GM21786 (cell line): ENCODE measurements around the gene PCAT6.
A peak's percentile ranks its signal among the peaks of the same experiment; 100 is the strongest.
"Not testable (repeated sequence)": the region's sequence is repeated elsewhere in the genome, so short reads cannot be mapped to it uniquely, and the experiment has no call there.

Experiments
- ATAC-seq: cut with Tn5 transposase; IDR thresholded peaks from one replicate; pipeline ENCODE4 v1.9.1; 2021; ENCODE audit not compliant: unreplicated experiment

Gene PCAT6

GRCh38 chr1:202806845-202807450 is 3.8 kb upstream of the PCAT6 start:
- ATAC-seq = no peak

DNA sequence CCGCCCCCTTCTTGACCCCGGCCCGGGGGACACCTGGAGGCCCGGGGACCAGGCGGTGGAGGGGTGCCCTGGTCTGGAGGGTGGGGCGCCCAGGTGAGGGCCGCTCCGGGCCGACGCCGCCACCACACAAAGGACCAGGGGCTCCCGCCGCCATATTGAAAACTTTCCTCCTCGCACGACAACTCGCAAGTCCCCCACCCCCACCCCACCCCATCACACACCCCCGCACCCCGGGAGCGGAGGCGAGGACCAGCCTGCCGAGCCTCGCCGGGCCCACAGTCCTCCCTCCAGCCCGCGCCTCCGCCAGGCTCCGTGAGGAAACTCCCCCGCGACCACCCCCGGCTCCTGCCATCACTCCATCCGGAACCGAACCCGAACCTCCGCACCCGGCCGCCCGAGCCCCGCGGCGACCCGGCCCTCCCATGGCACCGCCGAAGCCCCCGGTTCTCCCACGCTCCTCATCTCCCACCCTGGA is 3.3 kb upstream of the PCAT6 start:
- ATAC-seq = no peak

DNA sequence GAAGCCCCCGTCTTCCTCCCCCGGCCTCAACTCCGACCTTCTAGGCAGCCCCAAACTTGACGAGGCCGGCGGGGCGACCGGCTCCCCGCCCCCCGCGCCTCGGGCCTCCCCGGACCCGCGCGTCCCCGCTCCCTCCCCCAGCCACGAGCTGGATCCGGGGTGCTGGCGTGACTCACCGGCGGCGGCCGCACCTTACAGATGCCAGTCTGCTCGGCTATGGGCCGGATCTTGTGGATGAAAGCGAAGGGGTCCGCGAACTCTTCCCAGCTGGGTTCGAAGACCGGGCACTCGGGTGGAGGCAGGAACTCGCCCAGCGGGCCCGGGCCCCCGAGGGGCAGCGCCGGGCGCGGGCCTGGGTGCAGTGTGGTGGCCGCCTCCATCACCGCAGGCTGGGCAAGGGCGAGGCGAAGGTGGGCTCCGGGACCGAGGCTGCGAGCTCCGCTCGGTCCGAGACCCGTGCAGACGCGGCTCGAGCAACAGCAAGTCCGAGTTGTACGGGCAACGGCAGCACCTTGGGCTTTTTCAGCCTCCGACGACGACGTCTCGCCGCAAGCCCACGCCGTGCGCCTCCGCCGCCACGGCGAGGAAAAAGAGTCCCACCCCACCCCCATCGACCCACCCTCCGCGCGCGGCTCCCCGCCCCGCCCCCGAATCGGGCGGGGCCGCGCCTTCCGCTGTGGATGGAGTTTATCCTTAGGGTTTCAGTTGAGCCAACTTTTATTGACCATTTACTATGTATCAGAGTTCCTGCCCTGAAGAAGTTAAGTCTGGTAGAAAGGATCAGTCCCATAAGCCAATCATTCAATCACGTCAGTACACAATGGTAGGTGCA is 2.6 kb upstream of the PCAT6 start, which contains the start of gene KDM5B:
Gene KDM5B (minus strand): TSS at position 496 of the 832 bp plus-strand sequence. CDS start 116 bp downstream, at position 380.
- ATAC-seq = no peak

DNA sequence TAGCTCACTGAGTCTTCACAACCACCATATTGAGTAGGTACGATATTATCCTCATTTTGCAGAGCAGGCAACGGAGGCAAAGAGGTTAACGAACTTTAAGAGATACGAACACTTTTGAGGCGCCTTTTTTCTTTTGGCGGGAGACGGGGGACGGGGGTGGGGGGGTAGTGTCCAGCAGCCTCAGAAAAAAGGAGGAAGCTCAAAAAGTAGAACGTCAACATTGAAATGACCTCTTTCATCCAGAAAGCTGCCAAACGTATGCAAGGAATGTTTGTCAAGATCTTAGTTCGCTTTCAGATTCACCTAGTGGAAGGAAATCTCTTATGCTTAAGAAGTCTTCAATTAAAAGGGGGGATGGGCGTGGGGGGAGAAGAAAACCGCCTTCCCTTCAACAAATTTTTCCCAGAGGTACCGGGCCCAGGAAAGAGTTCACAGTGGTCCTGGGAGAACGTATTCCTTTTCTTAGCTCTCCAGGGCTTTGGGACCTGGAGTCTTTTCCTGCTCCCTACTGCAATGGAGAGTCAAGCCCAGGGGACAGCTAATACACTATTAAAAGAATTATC is 1.1 kb upstream of the PCAT6 start:
- ATAC-seq = no peak

- no peak for ATAC-seq
These were observed 550 bp upstream of the PCAT6 start for GRCh38 chr1:202810193-202810614.

DNA sequence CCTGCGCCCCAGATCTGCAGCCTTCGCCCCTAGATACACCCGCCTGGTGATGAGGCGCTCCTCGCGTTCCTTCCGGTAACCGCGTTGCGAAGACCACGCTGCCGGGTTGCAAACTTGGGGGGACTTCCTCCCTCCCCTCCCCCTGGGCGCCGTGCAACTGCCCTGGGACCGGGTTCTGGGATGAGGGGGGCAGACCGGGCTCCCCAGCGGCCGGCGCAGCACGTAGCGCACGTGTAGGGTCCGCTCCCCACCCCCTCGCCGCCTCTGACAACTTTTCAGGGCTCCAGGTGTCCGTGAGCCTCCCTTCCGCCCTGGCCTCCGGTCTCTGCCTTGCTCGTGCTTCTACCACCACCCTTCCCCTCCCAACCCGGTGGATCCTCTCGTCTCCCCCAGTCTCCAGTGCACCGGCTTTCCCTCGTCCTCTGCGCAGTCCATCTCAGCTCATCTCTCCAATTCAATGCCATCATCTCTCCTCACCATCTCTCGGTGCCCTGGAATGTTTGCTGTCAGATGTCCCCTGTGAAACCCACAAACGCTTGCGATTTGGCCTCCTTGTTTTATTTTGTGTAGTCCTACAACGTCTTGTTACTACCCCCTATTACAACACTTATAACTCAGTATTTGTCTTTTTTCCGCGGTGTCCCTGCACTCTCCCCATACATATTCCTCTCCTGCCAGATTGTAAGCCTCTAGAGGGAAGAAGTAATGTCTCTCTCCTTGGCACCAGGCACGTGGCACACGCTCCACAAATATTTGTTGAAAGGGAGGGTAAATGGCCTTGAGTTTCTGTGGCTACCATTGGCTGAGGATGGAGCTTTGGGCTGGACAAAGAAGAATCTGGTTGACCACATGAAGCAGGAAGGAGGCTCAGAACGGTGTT is 782 bp downstream of the PCAT6 start:
- peak; percentile 3 for ATAC-seq

GRCh38 chr1:202812176-202813026 is 1.6 kb downstream of the PCAT6 start:
- no peak for ATAC-seq

DNA sequence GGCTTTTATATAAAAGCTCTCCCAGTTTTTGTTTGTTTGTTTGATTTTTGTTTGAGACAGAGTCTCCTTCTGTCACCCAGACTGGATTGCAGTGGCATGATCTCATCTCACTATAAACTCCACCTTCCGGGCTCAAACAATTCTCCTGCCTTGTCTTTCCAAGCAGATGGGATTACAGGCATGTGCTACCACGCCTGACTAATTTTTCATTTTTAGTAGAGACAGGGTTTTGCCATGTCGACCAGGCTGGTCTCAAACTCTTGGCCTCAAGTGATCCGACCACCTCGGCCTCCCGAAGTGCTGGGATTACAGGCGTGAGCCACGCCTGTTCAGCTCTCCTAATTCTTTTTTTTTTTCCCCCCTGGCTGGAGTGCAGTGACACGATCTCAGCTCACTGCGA is 4.4 kb downstream of the PCAT6 start:
- no peak for ATAC-seq

- no peak for ATAC-seq
These were observed 8.1 kb downstream of the PCAT6 start for GRCh38 chr1:202818819-202819218.

DNA sequence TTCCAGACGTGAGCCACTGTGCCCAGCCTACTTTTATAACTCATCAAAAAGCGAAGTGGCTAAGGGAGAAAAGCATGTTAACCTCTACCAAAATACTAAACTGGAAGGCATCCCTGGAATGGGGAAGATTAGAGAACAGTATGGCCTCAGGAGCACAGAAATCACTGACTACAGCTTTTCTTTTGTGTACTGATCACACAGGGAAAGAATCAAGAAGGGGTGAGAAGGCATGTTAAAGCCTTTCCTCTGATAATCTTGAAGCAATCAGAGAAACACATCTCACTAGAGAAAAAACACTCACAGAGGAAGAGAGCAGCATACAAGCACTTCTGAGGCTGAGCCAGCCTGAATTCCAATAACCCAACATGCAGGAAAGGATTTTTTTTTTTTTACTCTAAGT is 10.7 kb downstream of the PCAT6 start:
- ATAC-seq = no peak

DNA sequence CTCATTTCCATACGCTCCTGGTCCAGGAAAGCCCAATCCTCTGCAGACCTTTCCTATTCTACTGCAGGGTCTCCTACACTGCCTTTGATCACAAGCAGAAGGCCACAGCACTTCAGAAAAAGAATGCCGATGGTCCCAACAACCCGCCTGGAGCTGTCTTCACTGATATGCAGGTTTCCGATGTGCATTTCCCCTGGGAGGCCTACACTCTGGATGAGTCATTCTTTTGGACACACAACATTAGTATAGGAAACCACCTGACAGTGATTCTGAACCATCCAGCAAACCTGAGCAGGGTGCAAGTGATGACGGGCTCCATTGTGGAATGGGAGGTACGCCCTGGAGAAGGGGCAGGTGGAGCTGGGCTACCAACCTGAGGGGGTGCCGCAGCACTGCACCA is 15.0 kb downstream of the PCAT6 start:
- ATAC-seq = no peak

DNA sequence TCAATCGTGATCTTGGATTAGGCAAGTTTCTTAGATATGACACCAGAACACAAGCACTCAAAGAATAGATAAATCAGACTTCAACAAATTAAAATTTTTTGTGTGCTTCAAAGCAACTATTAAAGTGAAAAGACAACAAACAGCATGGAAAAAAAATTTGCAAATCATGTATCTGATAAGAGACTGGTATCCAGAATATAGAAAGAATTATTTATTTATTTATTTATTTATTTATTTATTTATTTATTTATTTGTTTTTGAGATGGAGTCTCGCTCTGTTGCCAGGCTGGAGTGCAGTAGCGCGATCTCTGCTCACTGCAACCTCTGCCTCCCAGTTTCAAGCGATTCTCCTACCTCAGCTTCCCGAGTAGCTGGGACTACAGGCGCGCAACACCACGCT is 18.5 kb downstream of the PCAT6 start:
- not testable (repeated sequence) for ATAC-seq

DNA sequence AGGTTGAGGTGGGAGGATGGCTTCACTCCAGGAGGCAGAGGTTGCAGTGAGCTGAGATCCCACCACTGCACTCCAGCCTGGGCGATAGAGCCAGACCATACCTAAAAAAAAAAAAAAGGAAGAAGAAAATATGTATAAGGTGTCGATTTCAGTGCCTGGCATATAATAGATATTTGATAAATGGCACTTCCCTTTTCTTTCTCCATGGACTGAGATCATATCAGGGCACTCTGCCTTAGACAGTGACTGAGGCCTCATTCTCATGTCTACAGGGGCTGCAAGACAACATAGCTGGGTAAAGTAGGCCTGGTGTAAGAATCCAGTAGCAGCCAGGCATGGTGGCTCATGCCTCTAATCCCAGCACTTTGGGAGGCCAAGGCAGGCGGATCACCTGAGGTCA is 21.2 kb downstream of the PCAT6 start:
- no peak for ATAC-seq

- no peak for ATAC-seq
These were observed 24.2 kb downstream of the PCAT6 start for GRCh38 chr1:202834771-202835547.

GRCh38 chr1:202835548-202836072 is 24.9 kb downstream of the PCAT6 start:
- ATAC-seq = no peak

GRCh38 chr1:202836623-202837403 is 26.1 kb downstream of the PCAT6 start:
- ATAC-seq = no peak

DNA sequence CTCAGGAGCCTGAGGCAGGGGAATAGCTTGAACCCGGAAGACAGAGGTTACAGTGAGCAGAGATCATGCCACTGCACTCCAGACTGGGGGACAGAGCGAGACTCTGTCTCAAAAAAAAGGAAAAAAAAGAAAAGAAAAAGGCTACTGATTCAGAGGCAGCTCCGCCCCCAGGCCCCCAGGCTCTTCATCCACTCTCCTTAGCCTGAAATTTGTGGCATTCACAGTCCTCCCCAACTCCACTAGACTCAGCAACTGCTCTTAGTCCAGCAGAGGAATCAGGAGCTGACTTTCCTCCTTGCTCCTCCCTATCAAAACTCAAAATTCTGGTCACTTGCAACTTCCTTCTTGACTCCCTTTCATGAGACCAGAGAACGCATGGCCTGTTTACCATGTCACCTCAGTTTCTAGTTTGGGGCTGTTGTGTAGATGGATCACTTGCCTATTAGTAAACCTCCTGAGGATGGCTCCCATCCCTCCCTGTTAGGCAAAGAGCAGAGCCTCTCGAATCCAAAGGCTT is 27.1 kb downstream of the PCAT6 start:
- ATAC-seq = no peak

GRCh38 chr1:202843081-202843480 is 32.3 kb downstream of the PCAT6 start:
- no peak for ATAC-seq
